Osteoblast (primary cell): ENCODE measurements around the gene HORMAD2. TPM values are rescaled to one million over a fixed set of nuclear protein-coding genes. Genes with fewer than 3 reads are reported as not detected.
A peak's percentile ranks its signal among the peaks of the same experiment; 100 is the strongest.

Source experiments
- DNase-seq: peaks from one replicate; pipeline ENCODE4 v3.0.0; 2011; ENCODE audit warnings: low spot score, mixed read lengths; ENCODE audit not compliant: insufficient read length; ENCODE audit errors: missing footprints
- H2AFZ ChIP-seq: 2 replicates; pipeline ENCODE4 v1.6.0; 2011; ENCODE audit warnings: mild to moderate bottlenecking, low read length
- H3K27ac ChIP-seq: 2 replicates; pipeline ENCODE4 v1.5.1; 2011; ENCODE audit warnings: mild to moderate bottlenecking, low read depth, low read length, moderate library complexity
- H3K27me3 ChIP-seq: 2 replicates; pipeline ENCODE4 v1.6.0; 2012; ENCODE audit warnings: mild to moderate bottlenecking, control low read depth, inconsistent platforms, low read length, moderate library complexity; ENCODE audit not compliant: insufficient read depth
- H3K36me3 ChIP-seq: 2 replicates; pipeline ENCODE4 v1.5.1; 2011; ENCODE audit warnings: mild to moderate bottlenecking, low read length, control low read depth, moderate library complexity; ENCODE audit not compliant: insufficient read depth
- H3K4me1 ChIP-seq: 2 replicates; pipeline ENCODE4 v1.5.1; 2011; ENCODE audit warnings: mild to moderate bottlenecking, low read length, control low read depth, moderate library complexity; ENCODE audit not compliant: insufficient read depth
- H3K4me2 ChIP-seq: 2 replicates; pipeline ENCODE4 v1.6.0; 2011; ENCODE audit warnings: mild to moderate bottlenecking, low read length; ENCODE audit not compliant: insufficient read depth
- H3K4me3 ChIP-seq: fragments of 200-600 bp; sonication (generic); 3 replicates; pipeline ENCODE4 v1.5.1; 2012; ENCODE audit warnings: mild to moderate bottlenecking, low read length, inconsistent platforms; ENCODE audit not compliant: insufficient read depth
- H3K79me2 ChIP-seq: 2 replicates; pipeline ENCODE4 v1.6.0; 2012; ENCODE audit warnings: mild to moderate bottlenecking, low read length, control low read depth, inconsistent platforms; ENCODE audit not compliant: insufficient read depth
- H3K9me3 ChIP-seq: 2 replicates; pipeline ENCODE4 v1.5.1; 2011; ENCODE audit warnings: low read depth, low read length, control low read depth
- H4K20me1 ChIP-seq: 2 replicates; pipeline ENCODE4 v1.6.0; 2012; ENCODE audit warnings: mild to moderate bottlenecking, low read length, control low read depth; ENCODE audit not compliant: insufficient read depth
- CTCF ChIP-seq: IDR thresholded peaks from 2 replicates; pipeline ENCODE4 v1.5.1; 2011; ENCODE audit warnings: mild to moderate bottlenecking, low read depth, low read length, moderate library complexity; ENCODE audit errors: extremely low read depth
- total RNA-seq: library from RNA; depleted of rRNA; stranded (reverse); fragments of >200 nt; gene quantifications from 2 replicates; pipeline ENCODE4 v1.2.3, GENCODE V29; 2012

Gene HORMAD2
- total RNA-seq, 1 donor: under 0.01 TPM

- Histone ChIP-seq H3K79me2 (no peaks in the 10 kb centered on the region), H3K4me1 (peaks cover 64% of the 10 kb centered on the region), H3K9me3 (no peaks in the 10 kb centered on the region), H2AFZ (no peak overlapping the region), H4K20me1 (no peaks in the 10 kb centered on the region), H3K4me2 (peak overlapping the region; percentile 62), H3K4me3 (no peak overlapping the region), H3K27ac (peak overlapping the region; percentile 100), H3K36me3 (no peaks in the 10 kb centered on the region), H3K27me3 (no peaks in the 10 kb centered on the region)
- peak; percentile 93 for DNase-seq
- TF ChIP-seq CTCF: no peak
Measured at GRCh38 chr22:30206944-30207343, 126.7 kb downstream of the HORMAD2 start.

GRCh38 chr22:30208631-30209603 lies 128.7 kb downstream of the HORMAD2 start:
- Histone ChIP-seq H3K4me1 (peaks cover 80% of the 10 kb centered on the region), H3K36me3 (no peaks in the 10 kb centered on the region), H3K4me3 (no peak overlapping the region), H3K4me2 (peak overlapping the region; percentile 11), H3K27me3 (no peaks in the 10 kb centered on the region), H3K27ac (peak overlapping the region; percentile 100), H4K20me1 (no peaks in the 10 kb centered on the region), H3K79me2 (no peaks in the 10 kb centered on the region), H3K9me3 (no peaks in the 10 kb centered on the region), H2AFZ (peak overlapping the region; percentile 61)
- TF ChIP-seq CTCF: no peak
- peak; percentile 95 for DNase-seq

GRCh38 chr22:30209642-30210041 lies 129.4 kb downstream of the HORMAD2 start:
- no peak overlapping the region for H3K4me2 ChIP-seq
- H3K27ac ChIP-seq: peak overlapping the region; percentile 100
- no peak overlapping the region for H3K4me3 ChIP-seq
- no peaks in the 10 kb centered on the region for H4K20me1 ChIP-seq
- H2AFZ ChIP-seq: no peak overlapping the region
- peaks cover 73% of the 10 kb centered on the region for H3K4me1 ChIP-seq
- no peaks in the 10 kb centered on the region for H3K27me3 ChIP-seq
- H3K9me3 ChIP-seq: no peaks in the 10 kb centered on the region
- no peak for DNase-seq
- no peaks in the 10 kb centered on the region for H3K79me2 ChIP-seq
- TF ChIP-seq CTCF: no peak
- no peaks in the 10 kb centered on the region for H3K36me3 ChIP-seq

GRCh38 chr22:30210235-30210909 lies 130.1 kb downstream of the HORMAD2 start:
- TF ChIP-seq CTCF: no peak
- DNase-seq: peak; percentile 88
- no peaks in the 10 kb centered on the region for H3K79me2 ChIP-seq
- no peaks in the 10 kb centered on the region for H3K9me3 ChIP-seq
- no peaks in the 10 kb centered on the region for H3K27me3 ChIP-seq
- peak overlapping the region; percentile 100 for H3K27ac ChIP-seq
- H3K36me3 ChIP-seq: no peaks in the 10 kb centered on the region
- no peak overlapping the region for H3K4me3 ChIP-seq
- H4K20me1 ChIP-seq: no peaks in the 10 kb centered on the region
- H2AFZ ChIP-seq: no peak overlapping the region
- H3K4me1 ChIP-seq: peaks cover 65% of the 10 kb centered on the region
- H3K4me2 ChIP-seq: peak overlapping the region; percentile 16
